HG02642 (cell line): Measurements from ENCODE around the gene TRIM39.
A peak's percentile ranks its signal among the peaks of the same experiment; 100 is the strongest.

Source experiments
- ATAC-seq: cut with Tn5 transposase; IDR thresholded peaks from one replicate; pipeline ENCODE4 v1.9.1; 2021; ENCODE audit warnings: mild to moderate bottlenecking; ENCODE audit not compliant: unreplicated experiment, poor library complexity

The TRIM39 gene

DNA sequence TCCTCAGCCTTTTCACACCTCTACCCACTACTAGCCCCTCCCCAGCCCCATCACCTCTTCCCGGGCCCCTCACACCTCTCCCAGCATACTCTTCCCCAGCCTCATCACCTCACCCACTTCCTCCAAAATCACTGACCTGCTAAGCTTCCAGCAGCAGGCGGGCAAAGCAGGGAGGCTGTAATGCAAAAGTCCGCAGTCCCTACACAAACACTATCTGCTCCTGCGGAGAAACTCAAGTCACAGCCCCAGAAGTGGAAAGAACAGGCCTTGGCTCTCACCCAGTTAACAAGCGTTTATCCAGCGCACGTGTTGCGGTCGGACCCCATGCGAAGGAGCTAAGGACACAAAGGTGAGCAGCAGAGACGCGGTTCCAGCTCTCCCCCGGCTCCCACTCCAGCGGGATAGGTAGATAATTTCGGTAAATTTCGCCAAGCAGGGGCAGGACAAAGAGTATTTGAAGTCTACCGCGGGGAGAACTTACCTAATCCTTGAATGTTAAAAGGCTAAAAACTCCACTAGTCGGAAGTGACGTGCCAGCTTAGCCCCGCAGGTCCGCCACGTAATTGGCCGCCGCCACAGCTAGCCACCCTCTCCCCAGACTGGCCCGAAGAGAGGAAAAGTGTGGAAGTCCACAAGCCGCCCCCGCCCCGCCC is 728 bp upstream of the TRIM39 start:
- ATAC-seq: peak; percentile 48

DNA sequence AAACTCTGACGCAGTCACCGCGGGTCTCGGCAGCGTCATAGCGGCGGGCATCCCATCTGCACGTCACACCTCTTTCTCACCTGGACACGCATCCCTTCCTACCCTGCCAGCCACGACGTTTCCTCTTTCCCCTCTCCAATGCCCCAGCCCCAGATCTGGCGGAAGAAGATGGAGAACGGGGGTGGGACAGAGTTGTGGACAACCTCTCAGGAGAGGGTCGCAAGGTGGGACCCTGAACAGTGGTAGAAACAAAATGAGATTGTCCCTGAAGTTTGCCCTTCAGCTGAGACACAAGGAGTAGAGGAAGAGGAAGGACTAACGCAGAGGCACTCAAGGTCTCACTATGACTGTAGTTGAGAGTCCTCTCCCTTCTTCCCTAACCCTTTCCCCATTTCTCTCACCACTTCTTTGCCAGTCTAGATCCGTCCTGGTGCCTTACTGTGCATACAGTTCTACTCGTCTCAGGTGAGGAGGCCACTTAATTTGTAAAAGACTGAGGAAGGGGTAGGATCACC is 562 bp downstream of the TRIM39 start:
- ATAC-seq: no peak

DNA sequence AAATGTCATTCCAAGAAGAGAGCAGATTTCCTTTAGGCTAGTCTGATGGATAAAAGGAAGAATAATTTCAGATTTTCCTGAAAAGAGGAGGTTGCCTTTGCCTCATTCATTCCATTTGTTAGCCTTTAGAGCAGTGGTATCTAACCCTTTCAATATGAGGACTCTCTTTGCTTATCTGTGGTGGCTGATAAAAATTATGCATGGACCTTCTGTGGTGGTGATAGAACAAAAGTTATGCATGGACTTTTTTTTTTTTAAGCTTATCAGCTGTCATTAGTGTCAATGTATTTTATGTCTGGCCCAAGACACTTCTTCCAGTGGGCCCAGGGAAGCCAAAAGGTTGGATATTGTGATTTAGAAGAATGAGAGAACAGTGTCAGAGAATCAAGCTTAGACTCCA is 1.7 kb downstream of the TRIM39 start:
- ATAC-seq: no peak

DNA sequence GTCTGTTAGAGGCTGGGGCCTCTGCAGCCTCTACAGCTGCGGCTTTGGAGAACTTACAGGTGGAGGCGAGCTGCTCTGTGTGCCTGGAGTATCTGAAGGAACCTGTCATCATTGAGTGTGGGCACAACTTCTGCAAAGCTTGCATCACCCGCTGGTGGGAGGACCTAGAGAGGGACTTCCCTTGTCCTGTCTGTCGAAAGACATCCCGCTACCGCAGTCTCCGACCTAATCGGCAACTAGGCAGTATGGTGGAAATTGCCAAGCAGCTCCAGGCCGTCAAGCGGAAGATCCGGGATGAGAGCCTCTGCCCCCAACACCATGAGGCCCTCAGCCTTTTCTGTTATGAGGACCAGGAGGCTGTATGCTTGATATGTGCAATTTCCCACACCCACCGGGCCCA is 2.6 kb downstream of the TRIM39 start:
- ATAC-seq: no peak

DNA sequence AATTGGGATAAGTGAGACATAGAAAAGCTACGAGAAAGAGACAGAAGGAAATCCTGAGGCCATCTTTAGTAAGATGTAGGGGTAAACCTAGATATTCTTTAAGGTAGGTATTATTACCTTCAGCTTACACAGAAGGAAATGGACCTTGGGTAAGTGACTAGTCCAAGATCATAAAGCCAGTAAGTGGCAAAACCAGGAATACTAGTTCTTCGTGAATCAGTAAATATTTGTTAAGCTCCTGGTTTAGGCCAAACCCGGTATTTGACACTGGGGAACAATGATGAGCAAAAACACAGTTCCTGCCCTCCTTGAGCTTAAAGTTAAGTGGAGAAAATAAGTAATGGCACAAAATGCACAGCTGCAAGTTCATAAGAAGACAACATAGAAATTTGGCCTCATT is 5.3 kb downstream of the TRIM39 start:
- ATAC-seq: no peak

- no peak for ATAC-seq
These were observed 7.5 kb downstream of the TRIM39 start for GRCh38 chr6:30334075-30334783.

- no peak for ATAC-seq
These were observed 13.9 kb downstream of the TRIM39 start for GRCh38 chr6:30340589-30341054.

DNA sequence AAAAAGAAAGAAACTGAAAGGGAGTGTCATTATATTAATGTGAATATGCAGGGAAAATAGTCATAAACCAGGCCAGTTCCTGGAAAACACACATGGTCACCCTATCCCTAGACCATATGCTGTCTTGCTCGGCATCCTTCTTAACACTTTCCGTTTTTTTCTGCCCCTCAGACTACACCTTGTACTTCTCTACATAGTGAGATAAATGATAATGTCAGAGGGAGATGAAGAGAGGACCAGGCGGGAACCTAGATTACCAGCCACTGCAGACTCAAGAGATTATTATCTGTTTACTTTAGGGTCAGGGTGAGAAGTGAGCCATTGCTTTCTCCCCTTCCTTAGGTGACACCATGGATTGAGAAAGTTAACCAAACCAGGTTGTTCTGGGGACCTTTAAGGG is 14.5 kb downstream of the TRIM39 start:
- no peak for ATAC-seq

DNA sequence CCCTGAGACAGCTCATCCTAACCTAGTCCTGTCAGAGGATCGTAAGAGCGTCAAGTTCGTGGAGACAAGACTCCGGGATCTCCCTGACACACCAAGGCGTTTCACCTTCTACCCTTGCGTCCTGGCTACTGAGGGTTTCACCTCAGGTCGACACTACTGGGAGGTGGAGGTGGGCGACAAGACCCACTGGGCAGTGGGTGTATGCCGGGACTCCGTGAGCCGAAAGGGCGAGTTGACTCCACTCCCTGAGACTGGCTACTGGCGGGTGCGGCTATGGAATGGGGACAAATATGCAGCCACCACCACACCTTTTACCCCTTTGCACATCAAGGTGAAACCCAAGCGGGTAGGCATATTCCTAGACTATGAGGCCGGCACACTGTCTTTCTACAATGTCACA is 15.0 kb downstream of the TRIM39 start:
- ATAC-seq: no peak

- no peak for ATAC-seq
These were observed 17.6 kb downstream of the TRIM39 start for GRCh38 chr6:30344191-30344867.

DNA sequence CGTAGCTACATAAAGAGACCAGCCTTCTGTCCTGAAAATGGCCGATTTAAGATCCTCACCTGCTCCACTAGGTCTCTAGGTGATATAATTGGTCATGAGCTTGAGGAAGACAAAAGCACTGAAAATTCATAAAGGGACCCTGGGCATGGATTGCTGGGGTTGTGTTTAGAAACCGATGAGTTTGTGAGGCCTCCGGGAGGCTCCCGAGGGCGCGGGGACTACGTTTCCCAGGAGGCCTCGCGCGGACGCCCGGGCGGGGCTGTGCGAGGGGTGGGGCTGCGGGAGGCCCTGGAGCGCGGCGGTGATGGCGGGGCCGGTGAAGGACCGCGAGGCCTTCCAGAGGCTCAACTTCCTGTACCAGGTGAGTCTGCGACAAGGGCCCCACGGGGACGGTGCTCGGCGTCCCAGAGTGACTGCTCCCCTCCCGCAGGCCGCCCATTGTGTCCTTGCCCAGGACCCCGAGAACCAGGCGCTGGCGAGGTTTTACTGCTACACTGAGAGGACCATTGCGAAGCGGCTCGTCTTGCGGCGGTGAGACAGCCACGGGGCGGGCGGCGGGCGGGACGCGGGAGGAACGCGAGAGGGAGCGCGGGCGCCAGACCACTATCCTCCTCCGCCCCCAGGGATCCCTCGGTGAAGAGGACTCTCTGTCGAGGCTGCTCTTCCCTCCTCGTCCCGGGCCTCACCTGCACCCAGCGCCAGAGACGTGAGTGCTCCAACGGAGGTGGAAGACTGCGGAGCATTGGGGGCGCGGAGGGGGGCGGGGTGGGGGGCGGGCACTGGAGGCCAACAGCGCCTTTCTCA is 18.3 kb downstream of the TRIM39 start, which contains the start of gene RPP21:
RPP21 (plus strand) TSS at position 289 of the 804 bp plus-strand sequence; CDS start at position 305, 16 bp downstream.
- peak; percentile 92 for ATAC-seq

GRCh38 chr6:30345852-30346251 is 19.1 kb downstream of the TRIM39 start:
- ATAC-seq: no peak

DNA sequence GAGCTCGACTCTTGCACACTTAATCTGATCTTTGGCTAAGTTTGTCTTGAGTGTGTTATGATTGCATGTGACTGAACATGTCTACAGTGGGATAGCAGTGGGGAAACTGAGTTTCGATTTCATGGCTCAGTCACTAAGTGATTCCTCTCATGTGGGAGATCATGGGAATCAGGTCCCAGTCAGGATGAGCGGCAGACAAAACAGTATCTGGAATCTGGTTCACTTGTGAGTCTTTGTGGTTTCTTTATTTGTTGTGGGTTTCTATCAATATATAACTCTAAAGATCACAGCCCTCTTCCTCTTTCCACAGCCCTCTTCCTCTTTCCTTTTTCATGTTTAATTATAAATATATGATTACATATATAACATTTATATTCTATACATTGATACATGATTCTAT is 22.2 kb downstream of the TRIM39 start:
- ATAC-seq: no peak

DNA sequence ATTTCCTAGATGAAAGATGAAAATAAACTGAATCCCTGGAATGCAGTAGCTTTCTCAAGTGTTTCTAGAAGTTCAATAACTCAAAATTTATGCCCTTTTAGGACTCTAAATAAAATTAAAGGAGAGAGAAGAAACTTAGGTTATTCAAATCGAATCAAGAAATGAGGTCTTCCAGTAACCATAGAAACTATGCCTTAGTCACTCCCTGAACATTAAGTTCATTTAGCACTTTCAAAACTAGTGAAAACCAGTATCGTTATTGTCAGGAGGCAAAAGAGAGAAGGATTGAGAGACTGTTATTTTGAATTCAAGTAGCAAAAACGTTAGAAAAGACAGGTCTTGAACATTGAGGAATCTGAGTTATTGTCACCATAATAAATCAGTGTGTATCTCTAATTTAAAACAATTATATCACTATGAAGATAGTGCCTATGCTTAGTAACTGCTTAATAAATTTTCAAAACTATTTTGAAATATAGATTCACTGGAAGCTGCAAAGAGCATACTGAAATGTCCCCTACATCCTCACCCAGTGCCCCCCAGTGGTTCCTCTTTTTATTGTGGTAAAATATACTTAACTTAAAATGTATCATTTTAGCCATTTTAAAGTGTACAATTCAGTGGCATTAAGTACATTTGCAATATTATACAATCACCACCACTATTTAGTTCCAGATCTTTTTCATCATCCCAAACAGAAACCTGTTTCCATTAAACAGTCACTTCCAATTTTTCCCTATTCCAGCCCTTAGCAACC is 22.9 kb downstream of the TRIM39 start:
- ATAC-seq: no peak

- ATAC-seq: no peak
These were observed 23.8 kb downstream of the TRIM39 start for GRCh38 chr6:30350524-30350923.

- ATAC-seq: no peak
These were observed 25.8 kb downstream of the TRIM39 start for GRCh38 chr6:30352550-30352949.

GRCh38 chr6:30355281-30355680 is 28.6 kb downstream of the TRIM39 start:
- no peak for ATAC-seq

- ATAC-seq: no peak
These were observed 29.8 kb downstream of the TRIM39 start for GRCh38 chr6:30356536-30356935.

GRCh38 chr6:30357678-30358540 is 31.2 kb downstream of the TRIM39 start:
- no peak for ATAC-seq
